ENCODE data around the gene CASZ1.

The CASZ1 gene

GRCh38 chr1:10665226-10665625, 131.2 kb downstream of the CASZ1 start:
- DNase-seq, result no peak

DNA sequence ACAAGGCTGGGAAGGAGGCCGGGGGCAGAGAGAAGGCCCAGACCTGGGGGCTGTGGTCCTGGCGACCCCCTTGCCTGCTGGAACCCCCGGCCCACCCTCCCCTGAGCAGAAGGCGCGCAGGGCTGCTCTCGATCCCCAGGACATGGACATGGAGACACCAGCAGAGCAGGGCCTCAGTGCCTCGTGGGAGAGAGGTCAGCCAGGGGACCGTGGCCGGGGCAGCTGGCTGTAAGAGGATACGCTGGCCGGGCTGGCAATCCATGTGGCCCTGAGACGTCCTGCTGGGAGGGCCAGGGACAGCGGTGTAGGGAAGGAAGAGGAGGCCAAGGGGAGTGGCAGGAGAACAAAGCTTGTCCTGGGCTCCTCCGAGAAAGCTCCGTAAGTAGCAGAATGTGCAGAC, 132.2 kb downstream of the CASZ1 start:
- no peak for DNase-seq

DNA sequence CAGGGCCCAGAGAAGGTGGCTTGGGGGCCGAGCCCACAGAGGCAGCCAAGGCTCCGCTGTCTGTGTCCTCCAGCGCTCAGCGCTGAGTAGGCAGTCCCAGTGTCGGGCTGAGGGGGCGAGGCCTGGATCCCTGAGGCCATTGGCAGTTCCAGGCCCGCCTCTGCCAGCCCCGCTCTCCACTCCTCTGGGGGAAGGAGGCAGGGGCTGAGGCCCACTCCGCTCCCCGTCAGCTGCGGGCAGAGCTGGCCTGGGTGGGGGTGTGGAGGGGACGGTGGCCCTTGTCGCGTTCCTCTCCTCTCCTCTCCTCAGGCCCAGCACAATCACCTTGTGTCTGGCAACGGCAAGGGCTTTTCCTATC, 132.8 kb downstream of the CASZ1 start:
- no peak for DNase-seq

- no peak for DNase-seq
Measured at GRCh38 chr1:10662824-10663677, 133.4 kb downstream of the CASZ1 start.

GRCh38 chr1:10662090-10662688, 134.3 kb downstream of the CASZ1 start:
- no peak for DNase-seq

GRCh38 chr1:10661453-10661852, 135.0 kb downstream of the CASZ1 start:
- no peak for DNase-seq

DNA sequence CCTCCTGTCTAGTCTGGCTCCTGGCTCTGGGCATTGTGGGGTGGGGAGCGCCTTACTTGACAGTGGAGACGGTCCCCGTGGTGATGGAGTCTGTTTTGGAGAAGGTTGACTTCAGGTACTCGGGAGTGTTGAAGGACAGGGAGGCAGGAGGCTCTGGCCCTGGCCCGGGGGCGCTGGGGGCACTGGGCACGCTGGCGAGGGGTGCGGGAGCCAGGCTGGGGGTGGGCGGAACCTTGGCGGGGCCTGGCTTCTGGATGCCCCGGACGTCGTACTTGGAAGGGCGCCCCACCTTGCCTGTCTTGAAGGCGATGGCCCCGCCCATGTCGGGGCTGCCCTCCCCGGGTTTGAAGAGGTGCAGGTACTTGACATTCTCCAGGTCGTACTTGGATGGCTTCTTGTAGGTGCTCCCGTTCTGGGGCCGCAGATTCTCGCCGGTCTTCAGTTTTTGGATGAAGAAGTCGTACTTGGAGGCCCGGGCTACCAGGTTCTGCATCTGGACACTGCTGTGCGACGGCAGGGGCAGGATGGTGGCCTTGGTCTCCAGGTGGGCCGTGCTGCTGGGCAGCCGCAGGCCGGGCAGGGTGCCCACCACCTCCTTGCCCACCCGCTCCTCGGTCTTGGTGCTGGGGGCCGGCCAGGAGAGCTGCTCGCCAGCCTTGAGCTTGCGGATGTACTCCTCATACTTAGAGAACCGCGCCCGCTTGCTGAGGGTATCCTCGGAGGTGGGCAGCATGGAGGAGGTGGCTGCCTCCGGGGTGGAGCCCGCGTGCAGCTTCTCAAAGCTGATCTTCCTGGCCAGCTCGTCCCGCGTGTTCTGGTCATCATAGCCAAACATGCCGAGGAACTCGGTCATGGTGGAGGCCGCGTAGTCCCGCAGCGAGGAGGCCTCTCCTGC, 136.6 kb downstream of the CASZ1 start:
- no peak for DNase-seq

- DNase-seq, result no peak
Measured at GRCh38 chr1:10659218-10659617, 137.2 kb downstream of the CASZ1 start.

GRCh38 chr1:10658396-10659066, 137.9 kb downstream of the CASZ1 start:
- DNase-seq, result no peak

DNA sequence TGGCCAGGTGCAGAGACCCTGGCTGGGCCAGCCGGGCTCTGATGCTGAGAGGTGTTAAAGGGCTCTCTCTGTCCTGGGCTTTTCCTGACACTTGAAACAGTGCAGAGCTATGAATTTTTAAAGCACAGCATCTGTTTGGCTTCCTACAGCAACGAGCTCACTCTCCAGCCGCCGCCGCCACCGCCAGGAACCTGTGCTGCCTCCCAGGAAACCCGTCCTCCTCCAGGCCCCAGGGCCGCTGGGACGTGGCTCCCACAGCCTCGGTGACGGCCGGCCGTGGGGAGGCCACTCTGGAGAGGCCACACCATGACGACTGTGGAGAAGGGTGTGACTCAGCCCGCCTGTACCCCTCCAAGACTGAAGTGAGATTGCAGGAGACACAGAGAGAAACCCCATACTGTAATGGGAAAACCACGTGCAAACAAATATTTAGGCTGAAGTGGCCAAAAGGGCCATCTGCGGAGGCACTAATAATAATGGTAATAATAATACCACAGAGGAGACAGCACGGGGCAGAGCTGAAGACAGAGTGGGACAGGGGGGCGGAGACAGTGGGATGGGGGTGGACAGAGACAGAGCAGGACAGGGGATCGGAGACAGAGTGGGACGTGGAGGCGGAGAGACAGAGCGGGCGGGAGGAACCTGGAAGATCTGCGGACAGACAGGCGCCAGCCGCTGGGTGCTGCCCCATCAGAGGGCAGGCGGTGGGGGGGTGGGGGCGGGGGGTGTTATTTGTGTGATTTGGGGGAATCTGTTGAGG, 139.2 kb downstream of the CASZ1 start:
- DNase-seq, result no peak

DNA sequence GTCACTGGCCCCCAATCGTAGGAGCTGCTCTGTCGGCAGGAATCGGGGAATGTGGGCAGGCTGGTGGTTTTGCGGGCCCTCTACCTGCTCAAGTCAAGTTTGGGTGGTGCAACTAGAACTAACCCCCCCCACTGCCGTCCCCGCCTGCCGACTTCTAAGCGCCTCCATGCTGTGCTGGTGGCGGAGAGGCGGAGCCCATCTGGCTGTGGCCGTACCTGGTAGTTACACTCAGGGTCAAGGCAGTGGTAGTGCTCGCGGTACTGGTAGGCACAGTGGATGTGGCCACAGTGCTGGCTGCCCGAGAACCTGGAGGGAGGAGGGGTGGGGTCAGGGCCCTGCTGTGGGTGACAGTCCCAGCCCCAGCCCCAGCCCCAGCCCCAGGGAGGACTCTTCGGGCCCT, 140.0 kb downstream of the CASZ1 start:
- DNase-seq, result no peak

DNA sequence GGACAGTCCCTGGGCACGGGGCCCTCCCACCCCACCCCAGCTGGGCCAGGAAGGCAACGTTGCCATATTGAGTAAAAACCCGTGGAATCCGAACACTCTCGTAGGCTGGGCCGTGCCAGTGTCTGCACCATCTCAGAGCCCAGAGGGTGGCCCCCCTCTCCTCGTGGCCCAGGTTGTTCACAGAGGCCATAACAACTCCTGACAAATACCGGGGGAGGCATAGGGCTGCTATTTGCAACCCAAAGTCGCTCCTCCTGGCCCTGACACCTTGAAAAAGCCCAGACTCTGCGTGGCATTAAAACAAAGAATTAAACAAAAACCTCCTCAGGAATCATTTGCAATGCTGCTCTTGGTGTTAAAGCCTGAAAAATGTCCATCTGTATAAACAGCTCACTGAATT, 141.4 kb downstream of the CASZ1 start:
- no peak for DNase-seq

GRCh38 chr1:10653370-10654125, 142.9 kb downstream of the CASZ1 start:
- no peak for DNase-seq

DNA sequence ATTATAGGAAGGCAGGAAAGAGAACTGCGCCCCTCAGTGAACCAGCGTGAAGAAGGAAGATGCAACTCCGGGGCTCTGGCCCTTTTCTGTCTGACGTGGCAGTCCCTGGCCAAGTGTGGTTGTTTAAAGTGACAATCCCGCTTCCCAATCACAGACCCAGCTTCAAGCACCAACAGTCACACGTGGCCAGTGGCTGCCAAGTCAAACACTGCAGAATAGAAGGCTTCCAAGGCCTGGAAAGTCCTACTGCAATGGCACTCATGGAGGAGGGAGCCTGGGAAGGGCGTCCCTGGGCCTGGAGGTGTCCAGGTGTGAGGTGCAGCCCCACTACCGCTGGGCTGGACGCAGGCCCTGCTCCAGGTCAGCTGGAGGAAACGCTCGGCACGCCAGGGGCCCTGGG, 143.8 kb downstream of the CASZ1 start:
- DNase-seq, result no peak

DNA sequence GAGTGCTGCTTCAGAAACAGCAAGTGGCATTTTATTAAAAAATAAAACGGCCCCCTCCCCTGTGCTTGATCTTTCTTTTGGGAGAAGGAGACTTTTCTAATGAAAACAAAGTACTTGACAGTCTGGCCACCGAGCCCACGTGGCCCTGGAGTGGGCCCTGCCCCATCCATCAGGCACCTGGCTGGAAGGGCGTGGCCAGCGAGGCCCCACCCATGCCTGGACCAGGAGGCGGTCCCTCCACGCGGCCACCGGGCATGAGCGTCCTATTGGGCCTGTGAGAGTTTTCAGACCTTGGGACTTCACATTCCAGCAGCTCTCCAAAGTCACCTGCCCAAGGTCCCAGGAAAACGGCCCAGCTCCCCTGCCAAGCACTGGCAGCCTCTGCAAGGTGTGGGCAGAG, 144.7 kb downstream of the CASZ1 start:
- DNase-seq, result no peak

DNA sequence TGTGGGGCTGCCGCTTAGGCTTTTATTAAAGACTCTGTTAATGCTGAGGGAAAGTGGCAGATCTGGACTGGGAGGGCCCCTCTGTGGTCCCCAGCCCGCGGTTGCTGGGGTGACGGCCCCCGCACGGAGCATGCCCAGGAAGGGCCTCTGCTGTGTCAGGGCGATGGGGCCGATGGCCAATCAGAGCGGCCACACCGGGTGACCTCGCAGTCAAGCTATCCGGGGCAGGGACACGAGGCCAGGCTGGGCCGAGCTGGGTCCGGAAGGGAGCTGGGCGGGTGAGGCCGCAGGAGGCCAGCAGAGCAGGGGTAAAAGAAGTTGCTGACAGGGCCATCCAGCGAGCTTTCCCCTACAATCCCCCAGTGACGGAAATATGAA, 145.1 kb downstream of the CASZ1 start:
- no peak for DNase-seq

- no peak for DNase-seq
Measured at GRCh38 chr1:10650556-10651388, 145.7 kb downstream of the CASZ1 start.

DNA sequence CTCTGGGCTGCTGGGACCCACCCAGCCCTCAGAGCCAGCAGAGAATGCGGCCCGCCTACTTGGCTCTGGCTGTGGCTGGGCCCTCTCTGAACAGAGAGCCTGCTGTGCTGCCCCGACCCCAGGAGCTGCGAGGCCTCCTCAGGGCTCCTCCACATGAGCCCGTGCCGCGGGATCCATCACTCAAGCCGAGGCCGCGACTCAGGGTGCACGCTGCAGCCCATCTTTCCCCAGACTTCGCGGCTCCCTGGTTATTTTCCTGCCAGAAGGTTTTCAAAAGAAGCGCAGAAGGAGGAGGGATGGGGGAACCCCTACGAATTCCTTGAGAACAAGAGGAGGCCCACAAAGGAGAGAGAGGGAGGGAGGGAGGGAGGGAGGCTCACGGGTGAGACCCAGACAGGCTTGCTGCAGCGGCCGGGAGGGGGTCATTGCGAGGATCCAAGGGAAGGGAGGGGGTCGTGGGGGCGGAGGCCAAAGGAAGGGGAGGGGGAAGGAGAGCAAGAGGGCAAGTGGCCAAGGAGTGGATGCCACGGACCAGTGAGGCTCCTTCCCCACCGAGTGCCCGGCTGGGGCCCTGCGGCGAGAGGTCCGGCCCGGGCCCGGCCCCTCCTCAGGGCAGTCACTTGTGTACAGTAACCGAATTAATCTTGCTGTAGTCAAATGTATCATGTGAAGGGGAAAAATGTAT, 146.8 kb downstream of the CASZ1 start:
- DNase-seq, result no peak

- no peak for DNase-seq
Measured at GRCh38 chr1:10648689-10649516, 147.5 kb downstream of the CASZ1 start.

Measured in KG1 (cell line).